ENCODE measurements around the gene PRKN. TPM values are rescaled to one million over a fixed set of nuclear protein-coding genes. Genes with fewer than 3 reads are reported as not detected.

The PRKN gene
- total and polyA plus RNA-seq, 2 donors (not counting 3 experiments of a cell fraction or from before 2014, with no cell fraction given): 0.06 TPM; not detected in 1

DNA sequence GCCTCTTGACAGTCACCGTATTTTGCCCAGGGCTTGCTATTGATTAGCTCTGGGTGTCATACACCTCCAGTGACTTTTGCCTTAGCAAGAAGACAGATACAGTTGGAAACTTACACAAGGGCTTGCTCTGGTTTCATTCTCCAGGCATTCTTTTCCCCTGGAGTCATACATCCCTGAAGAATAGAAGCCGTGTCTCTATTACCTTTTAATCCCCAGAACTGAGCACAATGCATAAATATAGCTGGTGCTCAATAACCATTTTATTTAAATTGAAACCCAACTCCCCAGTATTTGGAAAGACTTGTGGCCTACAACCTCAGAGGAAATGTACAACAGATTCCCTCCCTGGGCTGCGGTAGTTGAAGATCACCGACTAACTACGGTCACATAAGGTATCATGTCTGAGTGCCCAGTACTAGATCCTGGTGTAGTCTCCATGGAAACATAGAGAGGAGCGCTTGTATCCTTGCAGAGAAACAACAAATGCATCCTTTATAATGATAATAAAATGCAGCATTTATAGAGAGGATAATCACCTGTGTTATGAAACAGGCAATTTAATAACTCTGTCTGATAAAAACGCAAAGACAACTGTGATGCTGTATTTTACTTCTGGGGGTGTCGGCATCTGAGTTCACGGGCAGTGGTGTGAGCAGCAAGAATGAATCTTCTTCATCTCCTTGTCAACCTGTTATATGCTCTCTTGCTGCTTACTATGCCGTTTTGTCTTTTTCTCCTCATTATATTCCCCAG, 1052.5 kb downstream of the PRKN start:
- intact Hi-C loops (cut with micrococcal nuclease) (no loop called here), dilution Hi-C loops (cut with MboI; ENCODE audit: extremely low pct_ligation_motif_present, low sequenced_read_pairs) (no loop called here)
- ChIA-PET POLR2A (no interaction called here), CTCF (no interaction called here)
- Histone ChIP-seq H3K9me1 (replicated peaks; ENCODE audit: control insufficient read depth, extremely low read depth, insufficient read depth, low read length) (no peaks in the 10 kb centered on the region), H2AFZ (ENCODE audit: low read depth, low read length) (no peak overlapping the region), H3K4me1 (ENCODE audit: control insufficient read depth, extremely low read depth, insufficient read depth, low read length) (no peaks in the 10 kb centered on the region), H3K9me3 (replicated peaks; ENCODE audit: control insufficient read depth, insufficient read depth, low read length) (no peaks in the 10 kb centered on the region), H3K27ac (ENCODE audit: insufficient read depth, low read depth, low read length) (no peak overlapping the region), H3K9ac (replicated peaks; ENCODE audit: extremely low read depth, insufficient read depth, low read length) (no peak overlapping the region), H3K4me2 (ENCODE audit: insufficient read depth, low read length) (no peak overlapping the region), H3K27me3 (ENCODE audit: control insufficient read depth in 2 of 2, insufficient read depth in 2 of 2, low read length in 2 of 2) (no peaks in the 10 kb centered on the region), H3K4me3 (replicated peaks in 1 of 3; ENCODE audit: insufficient read depth in 1 of 3, low read depth in 1 of 3, low read length in 3 of 3) (no peak overlapping the region), H3K36me3 (ENCODE audit: control insufficient read depth in 2 of 2, extremely low read depth in 1 of 2, insufficient read depth in 2 of 2, low read length in 2 of 2) (no peaks in the 10 kb centered on the region), H4K20me1 (replicated peaks; ENCODE audit: control insufficient read depth, extremely low read depth, insufficient read depth, low read length) (no peaks in the 10 kb centered on the region), H3K79me2 (ENCODE audit: control insufficient read depth, insufficient read depth, low read length) (no peaks in the 10 kb centered on the region)
- TF ChIP-seq POLR2AphosphoS5 (IDR thresholded peaks at IDR 0.05; ENCODE audit: insufficient read depth, low read depth, low read length) (no peak), JUN (IDR thresholded peaks at IDR 0.05; ENCODE audit: borderline replicate concordance, insufficient read depth, insufficient read length, low read depth) (no peak), MYC (IDR thresholded peaks at IDR 0.05; ENCODE audit: low read depth, low read length) (no peak), GATA2 (IDR thresholded peaks at IDR 0.05; ENCODE audit: insufficient read depth, insufficient read length, low read depth, low read length) (no peak), FOS (IDR thresholded peaks at IDR 0.05; ENCODE audit: borderline replicate concordance, insufficient read depth, low read length) (no peak), POLR2A (IDR thresholded peaks at IDR 0.05; ENCODE audit: low read depth, low read length) (no peak), EZH2 (IDR thresholded peaks at IDR 0.05; ENCODE audit: borderline replicate concordance, low read depth, low read length, severe bottlenecking) (no peak)
- TF ChIP-seq, protein P1, sequence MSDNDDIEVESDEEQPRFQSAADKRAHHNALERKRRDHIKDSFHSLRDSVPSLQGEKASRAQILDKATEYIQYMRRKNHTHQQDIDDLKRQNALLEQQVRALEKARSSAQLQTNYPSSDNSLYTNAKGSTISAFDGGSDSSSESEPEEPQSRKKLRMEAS (IDR thresholded peaks at IDR 0.05; ENCODE audit: insufficient read depth, insufficient read length): no peak
- TF ChIP-seq, protein P2, sequence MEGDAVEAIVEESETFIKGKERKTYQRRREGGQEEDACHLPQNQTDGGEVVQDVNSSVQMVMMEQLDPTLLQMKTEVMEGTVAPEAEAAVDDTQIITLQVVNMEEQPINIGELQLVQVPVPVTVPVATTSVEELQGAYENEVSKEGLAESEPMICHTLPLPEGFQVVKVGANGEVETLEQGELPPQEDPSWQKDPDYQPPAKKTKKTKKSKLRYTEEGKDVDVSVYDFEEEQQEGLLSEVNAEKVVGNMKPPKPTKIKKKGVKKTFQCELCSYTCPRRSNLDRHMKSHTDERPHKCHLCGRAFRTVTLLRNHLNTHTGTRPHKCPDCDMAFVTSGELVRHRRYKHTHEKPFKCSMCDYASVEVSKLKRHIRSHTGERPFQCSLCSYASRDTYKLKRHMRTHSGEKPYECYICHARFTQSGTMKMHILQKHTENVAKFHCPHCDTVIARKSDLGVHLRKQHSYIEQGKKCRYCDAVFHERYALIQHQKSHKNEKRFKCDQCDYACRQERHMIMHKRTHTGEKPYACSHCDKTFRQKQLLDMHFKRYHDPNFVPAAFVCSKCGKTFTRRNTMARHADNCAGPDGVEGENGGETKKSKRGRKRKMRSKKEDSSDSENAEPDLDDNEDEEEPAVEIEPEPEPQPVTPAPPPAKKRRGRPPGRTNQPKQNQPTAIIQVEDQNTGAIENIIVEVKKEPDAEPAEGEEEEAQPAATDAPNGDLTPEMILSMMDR (IDR thresholded peaks at IDR 0.05; ENCODE audit: extremely low read depth in 1 of 2, insufficient read depth in 1 of 2, low read depth in 1 of 2, low read length in 2 of 2): no peak
- BruUV-seq (replicated peaks): no TSS peak
- DNase-seq (ENCODE audit: low read depth, low spot score) (no peak), FAIRE-seq (no peak)

Measured in endothelial cell of umbilical vein (primary cell).